LNCaP clone FGC (cell line): ENCODE data around the gene RAB3D.

Source experiments
- DNase-seq: peaks from one replicate; pipeline ENCODE4 v3.0.0-alpha.2; 2011; ENCODE audit warnings: low read depth
- H3K4me3 ChIP-seq: 2 replicates; pipeline ENCODE4 v1.5.1; 2011; ENCODE audit warnings: mild to moderate bottlenecking, low read depth, low read length, control low read depth
- CTCF ChIP-seq: IDR thresholded peaks from 2 replicates; pipeline ENCODE4 v1.5.1; 2012; ENCODE audit warnings: mild to moderate bottlenecking; ENCODE audit not compliant: control insufficient read depth, insufficient read depth; ENCODE audit errors: extremely low read depth

RAB3D gene

GRCh38 chr19:11363881-11364280 lies 24.4 kb upstream of the RAB3D start:
- no peak overlapping the region for H3K4me3 ChIP-seq
- no peak for DNase-seq
- no peak for TF ChIP-seq CTCF

DNA sequence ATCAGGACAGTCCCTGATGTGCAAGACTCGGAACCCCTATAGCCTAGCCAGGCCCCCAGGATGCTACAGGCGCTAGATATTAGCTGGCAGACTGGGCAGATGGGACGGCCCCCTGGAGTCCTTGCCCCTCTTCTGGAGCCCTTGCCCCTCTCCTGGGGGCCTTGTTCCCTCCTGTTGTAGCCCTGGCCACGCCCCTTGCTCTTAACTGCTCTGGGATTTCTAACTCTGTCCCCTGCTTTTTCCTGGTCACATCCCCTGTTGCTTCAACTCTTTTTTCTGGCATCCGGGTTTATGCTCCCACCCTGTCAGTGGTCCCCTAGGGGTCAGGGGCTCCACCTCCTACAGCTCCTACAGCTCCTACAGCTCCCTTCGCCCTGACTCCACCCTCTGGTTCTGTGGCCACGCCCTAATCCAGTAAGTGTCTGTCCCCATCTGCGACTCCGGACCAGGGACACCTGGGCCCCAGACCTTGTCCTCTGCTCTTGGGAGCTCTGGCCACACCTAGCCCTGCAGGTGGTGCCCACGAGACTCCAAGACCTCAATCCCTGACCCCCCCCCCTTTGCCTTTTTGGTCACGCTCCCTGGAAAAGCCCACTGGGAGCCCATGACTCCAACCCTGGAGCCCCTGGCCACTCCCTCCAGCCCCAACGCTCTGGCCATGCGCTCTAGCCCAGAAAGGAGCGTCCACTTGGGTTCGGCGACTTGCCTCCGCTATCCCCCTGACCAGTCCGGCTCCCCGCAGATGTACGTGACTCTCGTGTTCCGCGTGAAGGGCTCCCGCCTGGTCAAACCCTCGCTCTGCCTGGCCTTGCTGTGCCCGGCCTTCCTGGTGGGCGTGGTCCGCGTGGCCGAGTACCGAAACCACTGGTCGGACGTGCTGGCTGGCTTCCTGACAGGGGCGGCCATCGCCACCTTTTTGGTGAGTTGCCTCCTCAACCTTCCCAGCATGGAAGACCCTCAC lies 22.6 kb upstream of the RAB3D start:
- H3K4me3 ChIP-seq, result no peak overlapping the region
- TF ChIP-seq CTCF, result no peak
- DNase-seq, result no peak

- TF ChIP-seq CTCF, result no peak
- DNase-seq, result no peak
- H3K4me3 ChIP-seq, result no peak overlapping the region
Measured at GRCh38 chr19:11361037-11361770, 21.7 kb upstream of the RAB3D start.

DNA sequence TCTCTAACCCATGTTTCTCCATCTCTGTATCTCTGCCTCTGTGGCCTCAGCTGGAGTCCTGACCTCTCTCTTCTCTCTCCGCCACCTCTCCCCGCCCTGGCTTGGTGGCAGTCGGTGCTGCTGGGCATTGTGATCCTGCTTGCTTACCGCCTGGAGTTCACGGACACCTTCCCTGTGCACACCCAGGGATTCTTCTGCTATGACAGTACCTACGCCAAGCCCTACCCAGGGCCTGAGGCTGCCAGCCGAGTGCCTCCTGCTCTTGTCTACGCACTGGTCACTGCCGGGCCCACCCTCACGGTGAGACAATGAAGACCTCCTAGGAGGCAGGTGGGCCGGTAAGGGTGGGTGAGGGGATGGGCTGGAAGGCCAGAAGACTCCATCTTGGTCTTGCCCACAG lies 20.0 kb upstream of the RAB3D start:
- H3K4me3 ChIP-seq, result no peak overlapping the region
- DNase-seq, result no peak
- no peak for TF ChIP-seq CTCF

GRCh38 chr19:11356676-11357550 lies 17.5 kb upstream of the RAB3D start:
- no peak for TF ChIP-seq CTCF

DNA sequence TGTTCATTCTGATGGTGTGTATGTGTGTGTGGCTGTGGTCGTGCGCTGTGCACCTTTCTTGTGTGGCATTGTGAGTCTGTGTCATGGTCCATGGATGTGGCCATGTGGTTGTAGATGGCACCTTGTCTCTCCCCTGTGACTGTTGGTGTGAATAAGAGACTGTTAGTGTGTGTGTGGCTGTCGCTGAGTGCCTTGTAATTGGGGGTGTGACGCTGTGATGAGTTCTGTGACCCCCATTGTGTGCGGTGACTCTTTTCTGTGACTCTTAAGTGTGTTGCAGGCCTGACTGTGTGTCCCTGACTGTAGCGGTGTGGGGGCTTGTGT lies 16.6 kb upstream of the RAB3D start:
- no peak for TF ChIP-seq CTCF
- H3K4me3 ChIP-seq, result peak overlapping the region; percentile 80
- no peak for DNase-seq

More at GRCh38 chr19:11356676-11357550, 17.5 kb upstream of the RAB3D start:
- no peak overlapping the region for H3K4me3 ChIP-seq
- no peak for DNase-seq
